Glutamatergic neuron (in vitro differentiated cells): Measurements from ENCODE around the gene OGFR. TPM values are rescaled to one million over a fixed set of nuclear protein-coding genes. Genes with fewer than 3 reads are reported as not detected.

Source experiments
- DNase-seq: peaks from one replicate; pipeline ENCODE4 v3.0.0; 2022
- H3K27ac Mint-ChIP-seq: one replicate; pipeline ENCODE4 v1.8.0; 2020; ENCODE audit warnings: mild to moderate bottlenecking, mixed read lengths, inconsistent platforms; ENCODE audit not compliant: unreplicated experiment
- H3K27me3 Mint-ChIP-seq: one replicate; pipeline ENCODE4 v1.8.0; 2020; ENCODE audit warnings: mild to moderate bottlenecking, moderate library complexity, mixed read lengths, inconsistent platforms; ENCODE audit not compliant: unreplicated experiment
- H3K36me3 Mint-ChIP-seq: one replicate; pipeline ENCODE4 v1.8.0; 2020; ENCODE audit warnings: mild to moderate bottlenecking, mixed read lengths, inconsistent platforms; ENCODE audit not compliant: unreplicated experiment
- H3K4me1 Mint-ChIP-seq: one replicate; pipeline ENCODE4 v1.8.0; 2020; ENCODE audit warnings: mild to moderate bottlenecking, low read depth, mixed read lengths, inconsistent platforms; ENCODE audit not compliant: unreplicated experiment
- H3K4me3 Mint-ChIP-seq: one replicate; pipeline ENCODE4 v1.8.0; 2020; ENCODE audit warnings: mild to moderate bottlenecking, mixed read lengths, inconsistent platforms; ENCODE audit not compliant: unreplicated experiment
- H3K9me3 Mint-ChIP-seq: one replicate; pipeline ENCODE4 v1.8.0; 2020; ENCODE audit warnings: mild to moderate bottlenecking, moderate library complexity, mixed read lengths, inconsistent platforms; ENCODE audit not compliant: unreplicated experiment
- CTCF ChIP-seq: fragments of 200-600 bp; sonication (generic); IDR thresholded peaks from one replicate; pipeline ENCODE4 v1.5.0; 2021; ENCODE audit not compliant: partially characterized antibody, unreplicated experiment
- total RNA-seq: library from RNA; stranded (reverse); fragmentation: NEBNext Ultra II Directional; extraction: Animal tissue kit (Norgen Biotek cat#: 25700); gene quantifications from one replicate; pipeline ENCODE4 v1.2.1, GENCODE V29; 2021; ENCODE audit not compliant: unreplicated experiment

The OGFR gene
- total RNA-seq, 1 donor from 2014 or later = 70.5 TPM

GRCh38 chr20:62795023-62795761, 9.4 kb upstream of the OGFR start:
- H3K4me1 Mint-ChIP-seq = peaks cover 6% of the 10 kb centered on the region
- H3K27ac Mint-ChIP-seq = no peak overlapping the region
- H3K9me3 Mint-ChIP-seq = peaks cover 6% of the 10 kb centered on the region
- peak; percentile 74 for DNase-seq
- H3K4me3 Mint-ChIP-seq = peak overlapping the region; percentile 86
- peaks cover 7% of the 10 kb centered on the region for H3K36me3 Mint-ChIP-seq
- no peak for TF ChIP-seq CTCF
- H3K27me3 Mint-ChIP-seq = peaks cover 10% of the 10 kb centered on the region

- Mint-ChIP-seq H3K36me3 (peaks cover 7% of the 10 kb centered on the region), H3K9me3 (peaks cover 6% of the 10 kb centered on the region), H3K27me3 (peaks cover 12% of the 10 kb centered on the region), H3K27ac (no peak overlapping the region), H3K4me3 (peak overlapping the region; percentile 76), H3K4me1 (no peaks in the 10 kb centered on the region)
- TF ChIP-seq CTCF = no peak
- no peak for DNase-seq
Measured at GRCh38 chr20:62796699-62797491, 7.7 kb upstream of the OGFR start.

GRCh38 chr20:62797671-62798532, 6.7 kb upstream of the OGFR start:
- DNase-seq = no peak
- no peaks in the 10 kb centered on the region for H3K4me1 Mint-ChIP-seq
- H3K36me3 Mint-ChIP-seq = peaks cover 7% of the 10 kb centered on the region
- peaks cover 13% of the 10 kb centered on the region for H3K27me3 Mint-ChIP-seq
- TF ChIP-seq CTCF = no peak
- H3K27ac Mint-ChIP-seq = peak overlapping the region; percentile 48
- H3K9me3 Mint-ChIP-seq = peaks cover 4% of the 10 kb centered on the region
- H3K4me3 Mint-ChIP-seq = peak overlapping the region; percentile 80

- H3K4me1 Mint-ChIP-seq = peaks cover 2% of the 10 kb centered on the region
- peaks cover 7% of the 10 kb centered on the region for H3K36me3 Mint-ChIP-seq
- H3K27ac Mint-ChIP-seq = no peak overlapping the region
- no peak overlapping the region for H3K4me3 Mint-ChIP-seq
- no peak for TF ChIP-seq CTCF
- H3K9me3 Mint-ChIP-seq = peaks cover 5% of the 10 kb centered on the region
- no peak for DNase-seq
- peaks cover 14% of the 10 kb centered on the region for H3K27me3 Mint-ChIP-seq
Measured at GRCh38 chr20:62799036-62799435, 5.6 kb upstream of the OGFR start.
